Measurements from ENCODE around the gene CAND2. TPM values are rescaled to one million over a fixed set of nuclear protein-coding genes. Genes with fewer than 3 reads are reported as not detected.
"Not testable (repeated sequence)": the region's sequence is repeated elsewhere in the genome, so short reads cannot be mapped to it uniquely, and the experiment has no call there.

Gene CAND2
- polyA plus RNA-seq, 5 donors = 4.3 to 10.6 (median 5.8) TPM

- no peak for DNase-seq
Measured at GRCh38 chr3:12829404-12829803, 32.9 kb downstream of the CAND2 start.

- DNase-seq = no peak
Measured at GRCh38 chr3:12829886-12830784, 33.7 kb downstream of the CAND2 start.

GRCh38 chr3:12830785-12831156 is 34.3 kb downstream of the CAND2 start:
- DNase-seq = no peak

- no peak for DNase-seq
Measured at GRCh38 chr3:12831301-12831866, 34.9 kb downstream of the CAND2 start.

- no peak for DNase-seq
Measured at GRCh38 chr3:12832350-12833221, 36.1 kb downstream of the CAND2 start.

- DNase-seq = no peak
Measured at GRCh38 chr3:12833222-12834161, 37.0 kb downstream of the CAND2 start.

- DNase-seq = no peak
Measured at GRCh38 chr3:12835052-12835665, 38.7 kb downstream of the CAND2 start.

- no peak for DNase-seq
Measured at GRCh38 chr3:12837295-12837986, 41.0 kb downstream of the CAND2 start.

- no peak for DNase-seq
Measured at GRCh38 chr3:12838179-12838965, 41.9 kb downstream of the CAND2 start.

GRCh38 chr3:12839156-12839946 is 42.9 kb downstream of the CAND2 start:
- DNase-seq = no peak

- not testable (repeated sequence) for DNase-seq
Measured at GRCh38 chr3:12840148-12840547, 43.7 kb downstream of the CAND2 start.

- DNase-seq = peak in 1 of 2 donors; percentile 25
Measured at GRCh38 chr3:12840591-12841148, 44.2 kb downstream of the CAND2 start.

- peak; percentile 92 to 95 for DNase-seq
Measured at GRCh38 chr3:12841149-12841969, 44.9 kb downstream of the CAND2 start, which contains the start of gene RPL32. RPL32 (minus strand) TSS chr3:12841565; CDS start chr3:12840237, 1,328 bp downstream.

- DNase-seq = no peak
Measured at GRCh38 chr3:12841970-12842328, 45.5 kb downstream of the CAND2 start.

GRCh38 chr3:12842469-12842868 is 46.0 kb downstream of the CAND2 start:
- no peak for DNase-seq

- DNase-seq = no peak
Measured at GRCh38 chr3:12845811-12846210, 49.3 kb downstream of the CAND2 start.

GRCh38 chr3:12852201-12852600 is 55.7 kb downstream of the CAND2 start:
- DNase-seq = no peak
